NCI-H2171 treated with DMSO at 0.1 percent for 48 hours (cell line): ENCODE measurements around the gene RUBCN.
"Not testable (repeated sequence)": the region's sequence is repeated elsewhere in the genome, so short reads cannot be mapped to it uniquely, and the experiment has no call there.

Experiments used
- DNase-seq: peaks from one replicate; lab custom pipeline; 2025; lab: John Stamatoyannopoulos, UW

Gene RUBCN

DNA sequence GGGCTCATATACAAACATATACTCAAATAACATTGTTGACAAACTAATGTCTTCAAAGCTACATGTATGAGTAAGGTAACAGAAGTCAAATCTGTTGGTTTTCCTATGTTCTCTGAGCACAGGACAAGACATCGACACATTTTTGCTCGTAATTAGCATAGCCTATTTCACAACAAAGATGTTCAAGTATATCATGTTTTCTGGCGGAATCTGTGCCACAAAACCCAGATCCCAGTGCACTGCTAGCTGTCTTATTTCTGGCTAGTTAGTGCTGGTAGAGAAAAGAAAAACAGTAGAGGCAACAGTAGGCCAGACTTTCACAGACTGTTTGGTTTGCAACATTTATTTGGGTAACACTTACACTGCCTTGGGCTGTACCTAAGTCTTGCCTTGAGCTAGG, 51.2 kb downstream of the RUBCN start:
- DNase-seq: no peak

- no peak for DNase-seq
Measured at GRCh38 chr3:197683191-197683590, 53.5 kb downstream of the RUBCN start.

DNA sequence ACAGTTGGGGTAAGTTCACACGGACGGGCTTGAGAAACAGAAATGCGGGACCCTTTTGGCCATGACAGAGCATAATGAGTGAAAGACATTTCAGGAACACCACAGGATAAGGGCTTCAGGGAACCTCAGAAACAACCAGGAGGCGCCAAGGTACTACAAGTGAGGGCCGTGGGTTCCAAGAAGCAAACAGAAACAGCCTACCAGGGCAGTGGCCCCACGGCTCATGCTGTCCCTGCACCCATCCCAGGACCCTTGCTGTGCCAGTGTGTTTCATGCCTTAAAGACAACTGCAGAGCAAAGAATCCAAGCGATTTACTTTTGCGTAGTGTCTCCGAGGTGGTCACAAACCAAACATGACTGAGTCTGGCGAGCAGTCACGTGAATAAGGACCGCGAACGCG, 54.0 kb downstream of the RUBCN start:
- no peak for DNase-seq

- no peak for DNase-seq
Measured at GRCh38 chr3:197680955-197681521, 55.7 kb downstream of the RUBCN start.

GRCh38 chr3:197675951-197676350, 60.8 kb downstream of the RUBCN start:
- no peak for DNase-seq

- no peak for DNase-seq
Measured at GRCh38 chr3:197675563-197675860, 61.2 kb downstream of the RUBCN start.

GRCh38 chr3:197674741-197675562, 61.8 kb downstream of the RUBCN start:
- no peak for DNase-seq

GRCh38 chr3:197673170-197673569, 63.5 kb downstream of the RUBCN start:
- DNase-seq: no peak

- DNase-seq: no peak
Measured at GRCh38 chr3:197670361-197670760, 66.3 kb downstream of the RUBCN start.

DNA sequence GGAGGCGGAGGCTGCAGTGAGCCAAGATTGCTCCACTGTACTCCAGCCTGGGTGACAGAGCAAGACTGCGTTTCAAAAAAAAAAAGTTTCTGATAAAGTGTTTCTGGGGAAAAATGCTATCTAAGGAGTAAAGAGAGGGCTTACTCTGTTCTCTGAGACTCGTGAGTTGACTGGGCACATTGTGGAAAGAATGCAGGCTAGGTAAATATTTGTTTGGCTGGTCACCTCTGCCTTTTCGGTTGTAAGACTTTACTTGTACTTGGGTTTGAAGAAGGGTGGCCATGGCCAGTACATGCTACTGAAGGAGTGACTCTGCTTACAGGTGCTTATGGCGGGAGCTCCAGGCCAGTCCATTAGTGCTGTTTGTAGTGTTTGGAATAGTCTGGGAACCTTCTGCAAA, 68.7 kb downstream of the RUBCN start:
- DNase-seq: no peak

DNA sequence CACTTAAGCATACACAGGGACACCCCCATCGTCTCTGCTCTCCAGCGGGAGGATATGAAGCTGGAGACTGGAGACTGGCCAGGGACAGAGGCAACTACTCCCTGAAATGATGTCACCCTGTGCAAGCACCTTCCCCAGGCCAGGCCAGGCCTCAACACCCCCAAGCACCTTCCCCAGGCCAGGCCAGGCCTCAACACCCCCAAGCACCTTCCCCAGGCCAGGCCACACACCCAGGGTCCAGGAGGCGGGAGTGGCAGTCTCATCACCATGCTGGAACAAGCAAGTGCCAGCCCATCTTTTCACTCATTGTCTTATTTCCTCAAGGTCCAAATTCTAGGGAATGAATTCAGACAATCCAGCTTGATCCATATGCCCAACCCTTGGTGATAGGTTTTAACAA, 69.4 kb downstream of the RUBCN start:
- not testable (repeated sequence) for DNase-seq

DNA sequence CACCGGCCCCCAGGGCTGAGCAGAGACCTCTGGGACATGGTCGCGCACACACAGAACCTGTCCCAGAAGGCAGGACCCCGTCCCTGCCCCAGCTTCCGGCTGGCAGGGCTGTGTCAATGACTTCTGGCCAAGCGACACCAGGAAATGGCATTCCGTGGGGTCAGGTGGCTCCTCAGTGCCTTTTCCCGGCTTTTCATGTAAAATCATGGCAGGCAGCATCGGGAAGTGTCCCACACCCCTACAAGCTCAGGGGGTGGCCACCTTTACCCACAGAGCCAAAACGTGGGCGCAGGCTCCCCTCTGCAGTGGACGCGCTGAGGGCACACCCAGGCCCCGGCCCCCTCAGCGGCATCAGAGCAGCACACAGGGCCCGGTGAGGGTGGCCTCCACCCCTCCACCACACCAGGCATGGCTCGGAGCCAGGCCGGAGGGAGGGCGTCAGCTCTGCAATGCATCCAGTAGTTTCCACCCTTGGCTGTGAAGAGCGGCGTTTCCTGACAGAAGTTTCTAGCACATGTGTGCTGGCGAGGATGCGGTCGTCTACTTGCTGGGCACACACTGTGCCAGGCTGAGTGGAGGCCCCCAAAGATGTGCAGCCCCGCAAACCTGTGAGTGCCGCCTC, 70.4 kb downstream of the RUBCN start:
- not testable (repeated sequence) for DNase-seq

DNA sequence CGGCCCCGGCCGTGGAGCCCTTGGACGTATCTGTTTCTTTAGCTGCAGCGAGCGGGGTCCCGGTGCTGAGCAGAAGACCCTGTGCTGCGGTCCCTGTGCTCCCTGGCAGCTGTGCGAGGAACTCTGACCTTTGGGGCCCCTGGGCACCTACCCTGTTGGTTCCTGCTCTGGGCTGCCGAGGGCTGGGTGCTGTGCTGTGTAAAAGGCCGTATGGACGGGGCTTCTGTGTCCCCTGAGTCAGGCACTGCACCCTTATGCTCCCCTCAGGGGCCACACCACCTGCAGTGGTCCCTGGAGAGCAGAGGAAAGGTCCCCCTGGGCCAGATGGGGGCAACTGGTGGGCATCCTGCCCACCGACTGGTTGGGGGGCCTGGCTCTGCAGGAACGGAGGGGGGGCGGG, 71.2 kb downstream of the RUBCN start:
- not testable (repeated sequence) for DNase-seq

DNA sequence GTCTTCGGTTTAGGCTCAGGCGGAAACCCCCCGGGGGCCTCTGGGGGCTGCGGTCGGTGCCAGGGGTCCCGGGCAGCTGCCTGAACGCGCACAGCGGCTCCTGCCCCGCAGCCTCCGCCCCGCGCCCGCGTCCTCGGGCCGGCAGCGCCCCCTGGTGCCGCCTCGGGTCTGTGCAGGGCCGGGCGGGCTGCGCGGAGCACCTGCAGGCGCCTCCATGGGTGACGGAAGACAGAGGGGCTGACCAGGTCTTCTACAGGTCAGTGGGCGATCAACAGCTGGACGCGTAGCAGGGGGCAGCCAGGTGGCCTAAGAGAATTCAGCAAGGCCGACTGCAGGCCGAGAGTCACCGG, 71.6 kb downstream of the RUBCN start:
- not testable (repeated sequence) for DNase-seq

DNA sequence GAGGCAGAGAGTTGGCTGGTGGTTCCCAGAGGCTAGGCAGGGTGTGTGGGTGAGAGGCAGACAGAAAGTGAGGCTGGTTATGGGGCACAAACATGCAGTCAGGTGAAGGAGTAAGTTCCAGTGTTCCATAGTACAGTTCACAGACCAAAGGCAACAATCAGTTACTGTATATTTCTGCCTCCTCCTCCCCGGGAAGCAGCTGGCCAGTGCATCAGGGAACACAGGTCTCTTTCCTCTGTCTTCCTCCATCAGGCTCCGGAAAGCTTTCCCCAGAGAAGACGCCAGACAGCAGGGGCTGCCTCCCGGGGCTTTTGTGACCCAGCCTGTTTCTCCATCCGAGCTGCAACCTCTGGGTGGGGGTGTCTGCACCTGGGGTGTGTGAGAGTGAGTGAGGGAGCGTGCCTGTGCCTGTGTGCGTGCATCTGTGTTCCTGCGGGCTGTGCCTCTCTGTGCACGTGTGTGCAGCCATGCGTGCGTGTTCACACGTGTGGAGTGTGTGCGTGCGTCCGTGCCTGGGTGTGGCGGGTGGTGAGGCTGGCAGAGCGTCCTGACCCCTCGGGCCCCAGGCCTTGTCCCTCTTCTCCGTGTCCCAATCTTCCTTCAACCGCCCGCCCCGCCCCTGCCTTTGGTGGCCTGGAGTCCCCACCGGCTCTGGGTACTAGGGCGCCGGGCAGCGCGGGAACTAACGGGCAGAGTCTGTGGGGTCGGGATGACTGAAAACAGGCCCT, 72.1 kb downstream of the RUBCN start:
- not testable (repeated sequence) for DNase-seq

DNA sequence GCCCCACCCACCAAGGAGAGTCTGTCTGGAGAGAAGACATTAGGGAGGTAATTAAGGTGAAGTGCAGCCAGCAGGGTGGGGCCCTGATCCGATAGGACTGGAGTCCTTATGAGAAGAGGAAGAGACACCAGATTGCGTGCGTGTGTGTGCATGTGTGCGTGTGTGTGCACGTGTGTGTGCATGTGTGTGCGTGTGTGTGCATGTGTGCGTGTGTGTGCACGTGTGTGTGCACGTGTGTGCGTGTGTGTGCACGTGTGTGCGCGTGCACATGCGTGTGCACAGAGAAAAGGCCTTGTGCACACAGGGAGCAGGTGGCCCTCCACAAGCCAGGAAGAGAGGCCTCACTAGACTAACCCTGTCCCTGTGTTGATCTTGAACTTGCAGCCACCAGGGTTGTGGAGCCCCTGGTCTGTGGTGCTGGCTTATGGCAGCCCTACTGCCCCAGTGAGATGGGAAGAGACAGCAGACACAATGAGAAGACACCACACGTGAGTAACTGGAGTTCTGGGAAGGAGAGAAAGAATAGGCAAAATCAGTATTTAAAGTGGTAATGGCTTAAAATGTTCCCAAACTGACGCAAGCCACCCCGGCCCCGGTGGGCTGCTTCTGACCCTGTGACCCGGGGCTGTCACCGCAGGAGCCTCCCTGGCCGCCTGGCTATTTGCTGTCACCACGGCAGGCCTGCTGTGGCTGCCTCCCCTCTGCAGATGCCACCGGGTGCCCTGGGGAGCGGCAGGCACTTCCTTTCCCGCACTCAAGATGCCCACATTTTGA, 73.2 kb downstream of the RUBCN start:
- not testable (repeated sequence) for DNase-seq

DNA sequence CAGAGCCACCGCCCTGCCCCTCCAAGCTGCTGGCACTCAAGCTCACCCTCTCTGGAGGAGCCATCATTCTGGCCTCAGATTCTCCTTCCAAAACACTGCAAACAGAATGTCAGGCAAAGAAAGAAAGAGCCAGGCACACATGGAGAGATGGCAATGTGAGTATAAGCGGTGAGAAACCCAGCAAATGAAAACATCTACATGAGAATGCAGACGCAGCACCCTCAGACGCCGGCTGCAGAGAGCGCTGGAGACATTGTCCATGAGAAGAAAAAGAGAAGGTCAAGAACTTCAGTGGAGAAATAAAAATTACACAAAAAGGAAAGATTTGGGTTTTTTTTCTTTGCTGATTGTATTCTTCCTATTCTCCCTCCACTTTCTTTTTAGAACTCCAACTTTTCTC, 74.4 kb downstream of the RUBCN start:
- DNase-seq: not testable (repeated sequence)

DNA sequence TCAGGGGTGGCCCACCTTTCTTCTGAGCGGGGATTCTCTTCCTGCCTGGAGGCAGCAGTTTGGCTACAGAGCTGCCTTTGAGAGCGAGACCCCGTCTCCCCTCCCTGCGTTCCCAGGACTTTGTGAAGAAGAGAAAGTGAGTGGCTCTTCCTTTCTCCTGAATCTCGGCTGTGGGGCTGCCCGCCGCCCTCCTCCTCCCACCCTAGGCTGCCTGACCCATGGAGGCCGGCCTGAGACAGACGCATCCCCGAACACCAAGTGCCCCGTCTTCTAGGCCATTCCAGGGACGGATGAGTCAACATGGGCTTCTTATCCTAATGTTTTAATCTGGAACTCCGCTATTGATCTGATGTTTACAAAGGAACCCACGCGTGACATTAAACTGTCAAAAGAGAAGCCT, 74.8 kb downstream of the RUBCN start:
- DNase-seq: not testable (repeated sequence)

DNA sequence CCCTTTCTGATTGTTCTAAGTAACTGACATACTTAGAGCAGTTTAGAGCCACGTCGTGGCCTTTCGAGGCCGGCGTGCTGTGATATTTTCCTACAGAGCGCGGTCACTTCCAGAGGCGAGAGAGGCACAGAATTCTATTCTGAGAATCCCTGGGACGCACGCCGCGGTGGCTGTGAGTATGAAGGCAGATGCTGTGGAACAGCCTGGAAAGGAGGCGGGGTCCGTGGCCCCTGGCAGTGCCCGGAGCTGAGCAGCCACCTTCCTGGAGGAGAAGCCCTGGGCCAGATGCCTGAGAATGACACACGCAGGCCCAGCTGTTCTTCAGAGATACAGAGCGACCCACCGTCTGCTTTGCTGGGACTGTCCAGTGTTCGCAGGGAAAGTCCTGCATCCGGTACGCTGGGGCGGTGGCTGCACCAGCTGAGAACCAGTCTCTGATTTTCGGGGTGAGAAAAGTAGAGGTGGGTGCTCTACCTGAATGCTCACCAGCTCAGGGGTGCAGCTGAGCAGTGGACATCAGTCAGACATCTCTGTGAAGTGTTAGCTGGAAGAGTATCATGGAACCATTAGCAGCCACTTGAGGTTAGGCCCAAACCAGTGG, 75.4 kb downstream of the RUBCN start:
- DNase-seq: not testable (repeated sequence)

DNA sequence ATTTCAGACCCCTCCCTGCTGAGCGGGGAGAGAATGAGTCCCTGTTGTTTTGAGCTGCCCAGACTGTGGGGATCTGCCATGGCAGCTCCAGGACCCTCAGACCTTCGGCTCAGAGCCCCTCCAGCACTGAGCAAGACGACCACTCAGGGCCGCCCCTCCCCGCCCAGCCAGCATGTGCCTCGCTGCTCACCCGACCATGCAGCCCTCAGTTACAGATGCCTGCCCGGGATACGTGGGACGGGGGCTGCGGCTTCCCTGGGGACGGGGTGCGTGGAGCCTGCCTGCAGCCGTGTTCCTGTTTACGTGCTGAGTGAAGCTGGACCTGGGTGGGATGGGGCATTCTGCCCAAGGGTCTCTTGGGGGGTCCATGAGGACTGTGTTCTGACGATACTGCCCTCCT, 77.0 kb downstream of the RUBCN start:
- DNase-seq: not testable (repeated sequence)

DNA sequence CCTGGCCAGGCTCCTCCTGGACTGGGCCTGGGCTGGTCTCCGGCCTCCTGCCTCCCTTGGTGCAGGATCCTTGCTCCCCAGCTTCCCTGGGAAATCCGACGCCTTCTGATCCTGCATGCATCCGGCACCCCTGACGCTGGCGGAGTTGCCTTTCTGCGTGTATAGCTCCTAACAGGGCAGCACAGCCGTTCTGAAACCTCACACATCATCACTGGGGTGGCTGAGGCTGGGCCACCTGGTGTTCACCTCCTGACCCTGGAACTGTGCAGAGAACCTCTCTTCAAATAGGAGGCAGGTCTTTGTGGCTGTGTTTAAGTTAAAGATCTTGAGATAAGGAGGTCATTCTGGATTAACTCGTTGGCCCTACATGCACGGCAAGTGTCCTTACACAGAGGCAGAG, 77.6 kb downstream of the RUBCN start:
- not testable (repeated sequence) for DNase-seq

GRCh38 chr3:197658706-197659105, 78.0 kb downstream of the RUBCN start:
- DNase-seq: not testable (repeated sequence)
